ENCODE measurements around the gene TRPT1. TPM values are rescaled to one million over a fixed set of nuclear protein-coding genes. Genes with fewer than 3 reads are reported as not detected.

The TRPT1 gene
- polyA plus RNA-seq, 4 donors, result 46.5 to 115 (median 68.0) TPM

- H3K4me3 ChIP-seq (ENCODE audit: low read depth in 1 of 3, low read length in 3 of 3), result no peak overlapping the region
- H3K4me1 ChIP-seq (ENCODE audit: control insufficient read depth in 3 of 3, insufficient read depth in 2 of 3, low read depth in 1 of 3, low read length in 2 of 3), result no peaks in the 10 kb centered on the region
- DNase-seq (peak in 1 of 2 donors; percentile 61), FAIRE-seq (no peak)
- 29 to 67% (median 39%) methylated on average over 11 of the region's 11 CpGs for WGBS, 3 donors
- H3K27me3 ChIP-seq (ENCODE audit: control insufficient read depth in 3 of 3, insufficient read depth in 3 of 3, low read length in 3 of 3), result no peaks in the 10 kb centered on the region
- no peak overlapping the region for H3K27ac ChIP-seq (ENCODE audit: low read depth in 1 of 3, low read length in 2 of 3)
- H3K9me3 ChIP-seq (ENCODE audit: control insufficient read depth in 2 of 2, insufficient read depth in 1 of 2, low read depth in 1 of 2, low read length in 1 of 2), result no peaks in the 10 kb centered on the region
- peaks cover 5 to 60% (median 6%) of the 10 kb centered on the region in 3 donors for H3K36me3 ChIP-seq (ENCODE audit: control insufficient read depth in 3 of 3, insufficient read depth in 2 of 3, low read depth in 1 of 3, low read length in 3 of 3)
Measured at GRCh38 chr11:64218628-64219353, 7.2 kb downstream of the TRPT1 start.

DNA sequence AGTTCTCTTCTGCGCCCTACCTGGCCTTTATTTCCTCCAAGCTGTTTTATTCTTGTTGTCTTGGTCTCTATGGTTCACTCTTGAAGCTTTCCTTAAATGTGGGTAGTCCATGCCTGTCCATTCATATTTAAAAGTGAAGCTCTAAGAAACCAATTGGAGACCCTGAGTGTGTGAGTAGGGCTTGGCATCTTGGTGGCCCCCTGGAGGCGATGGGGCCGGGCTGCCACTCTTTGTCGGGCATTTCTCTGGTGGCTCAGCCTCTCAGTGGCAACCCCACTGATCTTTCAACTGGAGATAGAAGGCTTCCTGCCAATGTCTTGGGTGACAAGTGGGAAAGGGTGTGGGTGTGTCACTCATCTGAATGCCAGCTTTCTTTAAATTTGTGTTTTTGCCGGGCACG is 9.1 kb downstream of the TRPT1 start:
- Histone ChIP-seq H3K27ac (ENCODE audit: low read depth in 1 of 3, low read length in 2 of 3) (no peak overlapping the region), H3K9me3 (ENCODE audit: control insufficient read depth in 2 of 2, insufficient read depth in 1 of 2, low read depth in 1 of 2, low read length in 1 of 2) (no peaks in the 10 kb centered on the region), H3K27me3 (ENCODE audit: control insufficient read depth in 3 of 3, insufficient read depth in 3 of 3, low read length in 3 of 3) (no peaks in the 10 kb centered on the region), H3K36me3 (ENCODE audit: control insufficient read depth in 3 of 3, insufficient read depth in 2 of 3, low read depth in 1 of 3, low read length in 3 of 3) (peaks cover 5 to 54% (median 6%) of the 10 kb centered on the region in 3 donors), H3K4me3 (ENCODE audit: low read depth in 1 of 3, low read length in 3 of 3) (no peak overlapping the region), H3K4me1 (ENCODE audit: control insufficient read depth in 3 of 3, insufficient read depth in 2 of 3, low read depth in 1 of 3, low read length in 2 of 3) (no peaks in the 10 kb centered on the region)
- DNase-seq, result no peak
- FAIRE-seq, result no peak
- WGBS, 3 donors, result 85 to 89% (median 86%) methylated on average over 6 of the region's 6 CpGs

DNA sequence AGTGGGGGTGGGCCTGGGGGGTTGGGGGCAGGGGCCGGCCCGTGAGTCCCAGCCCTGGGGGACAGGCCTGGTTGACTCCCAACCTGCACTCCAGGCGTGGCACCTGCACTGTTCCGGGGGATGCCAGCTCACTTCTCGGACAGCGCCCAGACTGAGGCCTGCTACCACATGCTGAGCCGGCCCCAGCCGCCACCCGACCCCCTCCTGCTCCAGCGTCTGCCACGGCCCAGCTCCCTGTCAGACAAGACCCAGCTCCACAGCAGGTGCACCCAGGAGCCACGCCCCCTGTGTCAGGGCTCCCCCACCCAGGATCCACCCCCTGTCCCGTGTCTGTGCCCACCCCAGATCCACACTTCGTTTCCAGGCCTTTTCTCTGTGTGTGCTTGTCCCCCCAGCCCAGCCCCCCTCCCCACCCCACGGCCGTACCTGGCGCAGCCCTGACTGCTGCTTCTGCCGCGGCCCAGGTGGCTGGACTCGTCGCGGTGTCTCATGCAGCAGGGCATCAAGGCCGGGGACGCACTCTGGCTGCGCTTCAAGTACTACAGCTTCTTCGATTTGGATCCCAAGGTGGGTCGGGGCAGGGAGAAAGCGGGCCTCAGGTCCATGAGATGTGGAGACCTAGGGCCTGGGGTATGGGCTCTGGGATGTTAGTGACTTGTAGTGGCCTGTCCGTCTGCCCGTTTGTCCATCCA is 14.7 kb downstream of the TRPT1 start:
- Histone ChIP-seq H3K4me3 (ENCODE audit: low read depth in 1 of 3, low read length in 3 of 3) (no peak overlapping the region), H3K4me1 (ENCODE audit: control insufficient read depth in 3 of 3, insufficient read depth in 2 of 3, low read depth in 1 of 3, low read length in 2 of 3) (peaks cover 0 to 18% (median 0%) of the 10 kb centered on the region in 3 donors), H3K27me3 (ENCODE audit: control insufficient read depth in 3 of 3, insufficient read depth in 3 of 3, low read length in 3 of 3) (no peaks in the 10 kb centered on the region), H3K9me3 (ENCODE audit: control insufficient read depth in 2 of 2, insufficient read depth in 1 of 2, low read depth in 1 of 2, low read length in 1 of 2) (no peaks in the 10 kb centered on the region), H3K36me3 (ENCODE audit: control insufficient read depth in 3 of 3, insufficient read depth in 2 of 3, low read depth in 1 of 3, low read length in 3 of 3) (peaks cover 2 to 69% (median 4%) of the 10 kb centered on the region in 3 donors), H3K27ac (ENCODE audit: low read depth in 1 of 3, low read length in 2 of 3) (no peak overlapping the region)
- WGBS, 3 donors, result 83 to 86% (median 85%) methylated on average over 23 to 30 of the region's 30 CpGs
- FAIRE-seq, result no peak
- no peak for DNase-seq

GRCh38 chr11:64210301-64211020 is 15.5 kb downstream of the TRPT1 start:
- Histone ChIP-seq H3K4me3 (ENCODE audit: low read depth in 1 of 3, low read length in 3 of 3) (no peak overlapping the region), H3K4me1 (ENCODE audit: control insufficient read depth in 3 of 3, insufficient read depth in 2 of 3, low read depth in 1 of 3, low read length in 2 of 3) (peaks cover 0 to 27% (median 0%) of the 10 kb centered on the region in 3 donors), H3K27me3 (ENCODE audit: control insufficient read depth in 3 of 3, insufficient read depth in 3 of 3, low read length in 3 of 3) (no peaks in the 10 kb centered on the region), H3K9me3 (ENCODE audit: control insufficient read depth in 2 of 2, insufficient read depth in 1 of 2, low read depth in 1 of 2, low read length in 1 of 2) (no peaks in the 10 kb centered on the region), H3K27ac (ENCODE audit: low read depth in 1 of 3, low read length in 2 of 3) (no peak overlapping the region), H3K36me3 (ENCODE audit: control insufficient read depth in 3 of 3, insufficient read depth in 2 of 3, low read depth in 1 of 3, low read length in 3 of 3) (peaks cover 2 to 74% (median 4%) of the 10 kb centered on the region in 3 donors)
- WGBS, 3 donors, result 94 to 95% (median 95%) methylated on average over 19 to 24 of the region's 24 CpGs
- no peak for FAIRE-seq
- DNase-seq, result no peak

- 91 to 97% (median 92%) methylated on average over 8 of the region's 8 CpGs for WGBS, 3 donors
- DNase-seq, result no peak
- Histone ChIP-seq H3K27me3 (ENCODE audit: control insufficient read depth in 3 of 3, insufficient read depth in 3 of 3, low read length in 3 of 3) (no peaks in the 10 kb centered on the region), H3K4me1 (ENCODE audit: control insufficient read depth in 3 of 3, insufficient read depth in 2 of 3, low read depth in 1 of 3, low read length in 2 of 3) (peaks cover 0 to 32% (median 0%) of the 10 kb centered on the region in 3 donors), H3K27ac (ENCODE audit: low read depth in 1 of 3, low read length in 2 of 3) (no peak overlapping the region), H3K9me3 (ENCODE audit: control insufficient read depth in 2 of 2, insufficient read depth in 1 of 2, low read depth in 1 of 2, low read length in 1 of 2) (no peaks in the 10 kb centered on the region), H3K36me3 (ENCODE audit: control insufficient read depth in 3 of 3, insufficient read depth in 2 of 3, low read depth in 1 of 3, low read length in 3 of 3) (peaks cover 2 to 78% (median 3%) of the 10 kb centered on the region in 3 donors), H3K4me3 (ENCODE audit: low read depth in 1 of 3, low read length in 3 of 3) (no peak overlapping the region)
- FAIRE-seq, result no peak
Measured at GRCh38 chr11:64209563-64209843, 16.5 kb downstream of the TRPT1 start.

GRCh38 chr11:64208796-64209562 is 17.0 kb downstream of the TRPT1 start:
- WGBS, 3 donors, result 87 to 95% (median 88%) methylated on average over 18 of the region's 18 CpGs
- DNase-seq, result no peak
- Histone ChIP-seq H3K36me3 (ENCODE audit: control insufficient read depth in 3 of 3, insufficient read depth in 2 of 3, low read depth in 1 of 3, low read length in 3 of 3) (peaks cover 2 to 83% (median 3%) of the 10 kb centered on the region in 3 donors), H3K27ac (ENCODE audit: low read depth in 1 of 3, low read length in 2 of 3) (peak overlapping the region in 1 of 3 donors; percentile 71), H3K27me3 (ENCODE audit: control insufficient read depth in 3 of 3, insufficient read depth in 3 of 3, low read length in 3 of 3) (no peaks in the 10 kb centered on the region), H3K4me1 (ENCODE audit: control insufficient read depth in 3 of 3, insufficient read depth in 2 of 3, low read depth in 1 of 3, low read length in 2 of 3) (peaks cover 0 to 37% (median 0%) of the 10 kb centered on the region in 3 donors), H3K4me3 (ENCODE audit: low read depth in 1 of 3, low read length in 3 of 3) (no peak overlapping the region), H3K9me3 (ENCODE audit: control insufficient read depth in 2 of 2, insufficient read depth in 1 of 2, low read depth in 1 of 2, low read length in 1 of 2) (no peaks in the 10 kb centered on the region)
- FAIRE-seq, result no peak

DNA sequence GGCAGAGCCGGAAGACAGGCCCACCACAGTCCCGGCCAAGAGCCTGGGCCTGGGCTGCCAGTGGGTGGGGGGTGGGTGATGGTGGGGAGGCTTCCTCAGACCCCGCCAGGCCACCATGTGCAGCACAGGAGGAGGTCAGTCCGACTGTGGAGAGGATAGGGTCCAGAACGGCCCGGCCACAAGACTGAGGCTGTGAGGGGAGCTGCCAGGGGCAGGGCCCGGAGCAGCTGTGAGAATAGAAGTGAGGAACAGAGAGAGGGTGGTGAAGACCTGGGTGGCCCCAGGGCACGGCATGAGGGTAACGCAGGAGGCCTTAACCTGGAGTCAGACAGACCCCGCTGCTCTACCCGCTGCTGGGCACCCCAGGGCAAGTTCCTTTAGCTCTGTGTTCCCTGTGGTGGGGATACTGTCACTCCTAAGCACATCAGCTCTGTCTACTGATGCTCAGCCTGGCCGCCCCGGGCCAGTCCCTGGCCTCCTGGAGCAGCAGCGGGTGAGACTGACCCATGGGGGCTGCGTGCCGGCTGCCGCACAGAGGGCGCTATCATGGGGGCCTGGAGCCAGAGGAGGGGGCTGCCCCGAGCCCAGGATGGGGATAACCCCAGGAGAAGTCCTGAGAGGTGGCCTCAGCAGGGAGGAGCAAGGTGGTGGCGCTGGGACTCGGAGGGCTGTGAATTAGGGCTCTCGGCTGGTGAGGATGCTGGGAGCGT is 17.7 kb downstream of the TRPT1 start:
- Histone ChIP-seq H3K4me3 (ENCODE audit: low read depth in 1 of 3, low read length in 3 of 3) (peak overlapping the region in 1 of 3 donors; percentile 12), H3K9me3 (ENCODE audit: control insufficient read depth in 2 of 2, insufficient read depth in 1 of 2, low read depth in 1 of 2, low read length in 1 of 2) (no peaks in the 10 kb centered on the region), H3K27ac (ENCODE audit: low read depth in 1 of 3, low read length in 2 of 3) (peak overlapping the region; percentile 27 to 82 (median 71)), H3K36me3 (ENCODE audit: control insufficient read depth in 3 of 3, insufficient read depth in 2 of 3, low read depth in 1 of 3, low read length in 3 of 3) (peaks cover 2 to 90% (median 5%) of the 10 kb centered on the region in 3 donors), H3K4me1 (ENCODE audit: control insufficient read depth in 3 of 3, insufficient read depth in 2 of 3, low read depth in 1 of 3, low read length in 2 of 3) (peaks cover 0 to 38% (median 0%) of the 10 kb centered on the region in 3 donors), H3K27me3 (ENCODE audit: control insufficient read depth in 3 of 3, insufficient read depth in 3 of 3, low read length in 3 of 3) (no peaks in the 10 kb centered on the region)
- WGBS, 3 donors, result 74 to 89% (median 74%) methylated on average over 23 of the region's 23 CpGs
- FAIRE-seq, result no peak
- no peak for DNase-seq

Measured in small intestine (tissue), 7 donors.